Activated B cell treated with CpG ODN at 0.5 μM for 24 hours (primary cell): ENCODE data around the gene RUSF1. TPM values are rescaled to one million over a fixed set of nuclear protein-coding genes. Genes with fewer than 3 reads are reported as not detected.

Experiments
- ATAC-seq: fragments of 200-7000 bp; cut with Tn5 transposase; one replicate; pipeline ENCODE4 v1.10.0; 2021; ENCODE audit warnings: low read depth, mild to moderate bottlenecking, moderate library complexity
- CTCF ChIA-PET: fragments of 350-600 bp; sonication (Branson Sonifier 250); formaldehyde crosslinking; loops from one replicate; lab custom pipeline; 2021; ENCODE audit warnings: antibody characterized with exemption; lab: Charles Lee
- POLR2A ChIA-PET: fragments of 350-600 bp; sonication (Branson Sonifier 250); formaldehyde crosslinking; loops from one replicate; lab custom pipeline; 2021; ENCODE audit warnings: antibody characterized with exemption; lab: Charles Lee
- DNase-seq: peaks from one replicate; pipeline ENCODE4 v3.0.0; 2022
- H3K27ac Mint-ChIP-seq: one replicate; pipeline ENCODE4 v1.8.0; 2020; ENCODE audit warnings: mixed read lengths
- H3K27me3 Mint-ChIP-seq: one replicate; pipeline ENCODE4 v1.8.0; 2021; ENCODE audit warnings: mixed read lengths
- H3K36me3 Mint-ChIP-seq: one replicate; pipeline ENCODE4 v1.8.0; 2021; ENCODE audit warnings: low read depth, mixed read lengths
- H3K4me1 Mint-ChIP-seq: one replicate; pipeline ENCODE4 v1.8.0; 2021; ENCODE audit warnings: mixed read lengths
- H3K4me3 Mint-ChIP-seq: one replicate; pipeline ENCODE4 v1.8.0; 2020; ENCODE audit warnings: mild to moderate bottlenecking, mixed read lengths
- H3K9me3 Mint-ChIP-seq: one replicate; pipeline ENCODE4 v1.8.0; 2020; ENCODE audit warnings: mixed read lengths
- intact Hi-C: fragments of 100-400 bp; cut with micrococcal nuclease; formaldehyde crosslinking; loops from one replicate; pipeline ENCODE4 v1.15.1; 2024
- total RNA-seq: library from RNA; stranded (reverse); gene quantifications from 2 replicates; pipeline ENCODE4 v1.2.3, GENCODE V29; 2022
- TF ChIP-seq, protein P1 (sequence below): fragments of 200-600 bp; IDR thresholded peaks from one replicate; pipeline ENCODE4 v1.8.0; 2022; ENCODE audit warnings: antibody characterized with exemption, mild to moderate bottlenecking

Gene RUSF1
- total RNA-seq, 1 donor from 2014 or later, result 59.7 TPM

DNA sequence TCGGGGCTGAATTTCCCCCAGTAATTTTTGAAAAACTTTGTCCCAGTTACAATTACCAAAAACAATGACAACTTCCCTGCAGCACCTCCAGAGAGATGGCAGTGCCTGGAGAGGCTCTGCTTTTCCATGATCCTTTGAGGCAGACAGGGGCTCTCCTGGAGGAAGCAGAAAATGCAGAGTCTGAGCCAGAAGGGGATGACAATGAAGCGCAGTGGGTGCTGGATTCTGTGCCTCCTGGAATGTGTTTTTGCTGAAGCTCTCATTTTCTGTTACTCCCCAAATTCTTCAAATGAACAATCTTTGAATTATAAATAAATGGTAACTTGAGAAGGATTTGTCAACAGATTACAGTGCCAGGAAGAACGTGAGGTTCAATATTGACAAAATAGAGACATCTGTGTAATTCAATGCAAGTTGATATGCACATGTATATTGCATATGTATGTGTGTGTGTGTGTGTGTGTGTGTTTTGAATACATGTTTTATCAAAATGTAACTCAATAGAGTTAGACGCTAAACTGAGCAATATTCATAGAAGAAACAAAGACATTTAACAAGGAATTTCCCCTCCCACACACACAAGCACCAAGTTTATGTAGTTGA lies 9.7 kb upstream of the RUSF1 start:
- TF ChIP-seq, protein P1, sequence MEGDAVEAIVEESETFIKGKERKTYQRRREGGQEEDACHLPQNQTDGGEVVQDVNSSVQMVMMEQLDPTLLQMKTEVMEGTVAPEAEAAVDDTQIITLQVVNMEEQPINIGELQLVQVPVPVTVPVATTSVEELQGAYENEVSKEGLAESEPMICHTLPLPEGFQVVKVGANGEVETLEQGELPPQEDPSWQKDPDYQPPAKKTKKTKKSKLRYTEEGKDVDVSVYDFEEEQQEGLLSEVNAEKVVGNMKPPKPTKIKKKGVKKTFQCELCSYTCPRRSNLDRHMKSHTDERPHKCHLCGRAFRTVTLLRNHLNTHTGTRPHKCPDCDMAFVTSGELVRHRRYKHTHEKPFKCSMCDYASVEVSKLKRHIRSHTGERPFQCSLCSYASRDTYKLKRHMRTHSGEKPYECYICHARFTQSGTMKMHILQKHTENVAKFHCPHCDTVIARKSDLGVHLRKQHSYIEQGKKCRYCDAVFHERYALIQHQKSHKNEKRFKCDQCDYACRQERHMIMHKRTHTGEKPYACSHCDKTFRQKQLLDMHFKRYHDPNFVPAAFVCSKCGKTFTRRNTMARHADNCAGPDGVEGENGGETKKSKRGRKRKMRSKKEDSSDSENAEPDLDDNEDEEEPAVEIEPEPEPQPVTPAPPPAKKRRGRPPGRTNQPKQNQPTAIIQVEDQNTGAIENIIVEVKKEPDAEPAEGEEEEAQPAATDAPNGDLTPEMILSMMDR, result no peak
- DNase-seq (no peak), ATAC-seq (no peak)
- H3K4me3 Mint-ChIP-seq, result no peak overlapping the region
- intact Hi-C loops, result no loop called here
- peaks cover 3% of the 10 kb centered on the region for H3K9me3 Mint-ChIP-seq
- no peaks in the 10 kb centered on the region for H3K4me1 Mint-ChIP-seq
- CTCF ChIA-PET, result no interaction called here
- no peak overlapping the region for H3K27ac Mint-ChIP-seq
- no peaks in the 10 kb centered on the region for H3K36me3 Mint-ChIP-seq
- H3K27me3 Mint-ChIP-seq, result peaks cover 10% of the 10 kb centered on the region
- POLR2A ChIA-PET, result no interaction called here

DNA sequence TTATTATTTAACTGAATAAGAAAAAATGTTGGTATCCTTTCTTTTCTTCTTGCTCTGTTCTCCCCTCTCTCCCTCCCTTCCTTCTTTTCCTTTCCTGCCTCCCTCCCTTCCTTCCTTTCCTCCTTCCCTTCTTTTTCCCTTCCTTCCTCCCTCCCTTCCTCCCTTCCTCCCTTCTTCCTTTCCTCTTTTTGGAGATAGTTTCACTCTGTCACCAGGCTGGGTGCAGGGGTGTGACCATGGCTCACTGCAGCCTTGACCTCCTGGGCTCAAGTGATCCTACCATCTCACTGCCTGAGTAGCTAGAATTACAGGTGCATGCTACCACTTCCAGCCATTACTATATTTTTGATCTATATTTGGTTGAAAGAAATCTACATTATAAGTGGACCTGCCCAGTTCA lies 5.7 kb upstream of the RUSF1 start:
- intact Hi-C loops, result no loop called here
- DNase-seq (no peak), ATAC-seq (no peak)

DNA sequence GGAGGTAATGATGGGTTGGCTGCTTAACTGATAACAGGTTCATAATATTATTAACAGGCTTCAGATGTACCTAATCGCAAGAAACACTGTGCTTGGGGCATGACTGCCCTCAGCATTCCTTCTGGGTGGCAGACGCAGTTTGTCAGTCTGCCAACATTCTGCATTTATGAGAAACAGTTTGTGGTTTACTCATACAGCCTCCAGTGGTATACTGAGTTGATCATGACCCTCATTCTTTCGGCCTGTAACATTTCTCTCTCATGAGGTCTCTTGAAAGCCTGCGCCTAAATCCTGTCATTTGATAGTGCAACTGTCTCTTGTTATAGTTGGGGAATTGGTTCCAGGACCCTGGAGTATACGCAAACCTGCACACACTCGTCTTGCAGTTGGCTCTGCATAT lies 4.9 kb upstream of the RUSF1 start:
- Mint-ChIP-seq H3K36me3 (peaks cover 6% of the 10 kb centered on the region), H3K4me3 (no peak overlapping the region), H3K27ac (no peak overlapping the region), H3K4me1 (peaks cover 22% of the 10 kb centered on the region), H3K27me3 (peaks cover 8% of the 10 kb centered on the region), H3K9me3 (peaks cover 3% of the 10 kb centered on the region)
- DNase-seq (no peak), ATAC-seq (no peak)
- ChIA-PET POLR2A (no interaction called here), CTCF (no interaction called here)
- TF ChIP-seq, protein P1, result no peak
- intact Hi-C loops, result no loop called here

More for the DNA sequence above, 5.7 kb upstream of the RUSF1 start:
- TF ChIP-seq, protein P1, result no peak
- ChIA-PET POLR2A (interaction anchor here (0.6 kb wide), 1 partner anchor 13 kb away, joined by 5 read pairs; no protein-coding TSS in a partner anchor), CTCF (no interaction called here)
- Mint-ChIP-seq H3K4me3 (no peak overlapping the region), H3K36me3 (no peaks in the 10 kb centered on the region), H3K4me1 (peaks cover 14% of the 10 kb centered on the region), H3K27ac (no peak overlapping the region), H3K9me3 (peaks cover 3% of the 10 kb centered on the region), H3K27me3 (peaks cover 8% of the 10 kb centered on the region)

DNA sequence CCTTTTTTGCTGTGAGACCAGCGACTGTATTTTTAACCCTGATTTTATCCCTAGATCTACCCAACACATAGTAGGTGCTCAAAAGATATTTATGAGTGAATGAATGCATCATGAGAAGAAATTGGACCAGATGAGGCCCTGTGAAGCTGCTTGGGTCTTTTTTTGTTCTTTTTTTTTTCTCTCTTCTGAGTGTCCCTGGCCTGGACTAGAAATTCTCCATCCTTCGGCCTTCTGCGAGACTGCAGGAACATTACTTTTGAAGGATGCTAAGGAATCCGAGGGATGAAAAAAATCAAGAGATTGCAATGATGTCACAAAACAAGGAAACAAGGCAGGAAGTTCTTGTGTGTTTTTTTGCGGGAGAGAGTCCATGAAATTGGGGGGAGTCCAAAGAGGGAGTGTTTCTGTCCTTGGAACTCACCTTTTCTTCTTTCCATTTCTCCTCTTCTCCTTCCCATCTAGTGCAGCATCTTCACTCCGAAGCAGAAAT lies 560 bp upstream of the RUSF1 start:
- no peaks in the 10 kb centered on the region for H3K9me3 Mint-ChIP-seq
- H3K36me3 Mint-ChIP-seq, result peaks cover 19% of the 10 kb centered on the region
- ATAC-seq, result no peak
- ChIA-PET CTCF (no interaction called here), POLR2A (interaction anchor here (0.6 to 2.1 kb wide), 8 partner anchors 11 to 367 kb away, joined by 3 to 31 read pairs (median 6); partner anchors contain the start of gene ARMC5)
- intact Hi-C loops, result loop anchor here (1.0 to 5.0 kb wide), 2 partner anchors 49 to 204 kb away; partner anchors contain the start of gene ARMC5
- H3K4me3 Mint-ChIP-seq, result peak overlapping the region; percentile 94
- H3K27me3 Mint-ChIP-seq, result no peaks in the 10 kb centered on the region
- DNase-seq, result no peak
- peak overlapping the region; percentile 94 for H3K27ac Mint-ChIP-seq
- TF ChIP-seq, protein P1, result no peak
- peaks cover 55% of the 10 kb centered on the region for H3K4me1 Mint-ChIP-seq

DNA sequence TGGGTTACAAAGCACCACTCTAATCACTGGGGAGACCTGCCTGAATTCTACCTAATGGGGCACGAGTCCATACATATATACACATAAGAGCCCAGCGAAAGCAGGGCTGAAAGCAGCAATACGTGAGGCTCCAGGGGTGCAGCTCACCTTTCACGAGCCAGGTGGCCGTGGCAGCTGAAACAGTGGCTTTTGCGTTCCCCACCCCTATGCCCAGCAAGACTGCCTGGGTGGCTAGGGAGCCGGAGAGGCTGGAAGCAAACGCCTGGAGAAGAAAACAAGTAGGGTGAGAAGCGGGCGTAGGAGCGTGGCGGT lies 618 bp downstream of the RUSF1 start:
- peak overlapping the region; percentile 94 for H3K4me3 Mint-ChIP-seq
- ChIA-PET CTCF (no interaction called here), POLR2A (interaction anchor here (0.8 to 2.1 kb wide), 10 partner anchors 9 to 366 kb away, joined by 3 to 31 read pairs (median 6); partner anchors contain the start of genes AHSP, ARMC5 and ZNF267)
- peak overlapping the region; percentile 94 for H3K27ac Mint-ChIP-seq
- ATAC-seq (no peak), DNase-seq (no peak)
- TF ChIP-seq, protein P1, result no peak
- H3K36me3 Mint-ChIP-seq, result peaks cover 19% of the 10 kb centered on the region
- no peaks in the 10 kb centered on the region for H3K9me3 Mint-ChIP-seq
- H3K27me3 Mint-ChIP-seq, result no peaks in the 10 kb centered on the region
- intact Hi-C loops, result loop anchor here (5.0 kb wide), 1 partner anchor 205 kb away; a partner anchor contains a TSS
- peaks cover 55% of the 10 kb centered on the region for H3K4me1 Mint-ChIP-seq
